H1 (cell line): Measurements from ENCODE around the gene HIPK1.

Source experiments
- EZH2 ChIP-seq: fragments of 200-600 bp; sonication (generic); IDR thresholded peaks from 2 replicates; pipeline ENCODE4 v1.7.1; 2012; ENCODE audit warnings: low read depth, mild to moderate bottlenecking, moderate library complexity, low read length, inconsistent platforms; ENCODE audit not compliant: severe bottlenecking
- HDAC6 ChIP-seq: IDR thresholded peaks from one replicate; pipeline ENCODE4 v1.7.1; 2012; ENCODE audit warnings: low read depth, mild to moderate bottlenecking, inconsistent platforms, low read length, moderate library complexity
- POLR2A ChIP-seq, 2 experiments: IDR thresholded peaks; 1 replicate in 1 of 2; 2 replicates in 1 of 2; pipeline ENCODE4 v1.6.1; 2011; ENCODE audit warnings: low read depth in 2 of 2, low read length in 2 of 2, mild to moderate bottlenecking in 2 of 2; ENCODE audit errors: control extremely low read depth in 1 of 2
- POLR2AphosphoS5 ChIP-seq: IDR thresholded peaks from 2 replicates; pipeline ENCODE4 v1.6.1; 2011; ENCODE audit warnings: low read depth, low read length

DNA sequence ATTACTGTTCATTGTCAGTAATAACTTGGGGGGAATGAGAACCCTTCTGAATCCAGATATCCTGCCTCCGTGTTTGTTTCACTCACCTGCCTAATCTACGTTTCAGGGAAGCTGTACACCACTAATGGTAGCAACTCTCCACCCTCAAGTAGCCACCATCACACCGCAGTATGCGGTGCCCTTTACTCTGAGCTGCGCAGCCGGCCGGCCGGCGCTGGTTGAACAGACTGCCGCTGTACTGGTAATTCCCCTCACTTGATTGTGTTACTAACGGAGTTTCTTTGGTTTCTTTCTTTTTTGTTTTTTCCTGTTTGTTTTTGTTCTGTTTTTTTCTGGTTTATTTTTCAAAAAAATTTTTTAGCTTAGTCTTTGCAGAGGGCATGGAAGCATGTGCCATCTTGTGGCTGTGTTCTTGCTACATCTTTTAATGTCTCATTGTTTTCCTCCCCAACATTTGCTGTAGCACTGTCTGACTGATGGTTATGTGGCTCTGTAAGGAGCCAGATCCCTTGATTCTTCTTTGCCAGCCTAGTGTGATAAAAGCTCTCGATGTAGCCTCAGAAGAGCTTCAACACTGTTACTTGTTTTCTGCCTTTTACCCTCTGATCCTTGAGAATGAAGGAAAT, 34.3 kb downstream of the HIPK1 start:
- TF ChIP-seq EZH2 (no peak), HDAC6 (no peak), POLR2AphosphoS5 (no peak), POLR2A (IDR thresholded peaks at IDR 0.05; ENCODE audit: control extremely low read depth in 1 of 2, low read depth in 2 of 2, low read length in 2 of 2) (no peak)
